HEK293 (cell line): ENCODE data around the gene TMEM138.

ENCODE experiments used
- CTCF ChIA-PET: fragments of 350-600 bp; formaldehyde crosslinking; extraction: SDS; loops from one replicate; lab custom pipeline; 2021; ENCODE audit warnings: antibody characterized with exemption; lab: Yijun Ruan, JAX
- POLR2A ChIA-PET: fragments of 300-600 bp; formaldehyde crosslinking; extraction: SDS; loops from one replicate; lab custom pipeline; 2020; ENCODE audit warnings: antibody characterized with exemption, inconsistent platforms; lab: Yijun Ruan, JAX
- H3K27ac ChIP-seq: fragments of 200-500 bp; sonication (Bioruptor generic); 2 replicates; pipeline ENCODE4 v1.5.1; 2014; ENCODE audit warnings: low read depth, low read length, control low read depth, inconsistent platforms; ENCODE audit errors: extremely low read depth
- H3K36me3 ChIP-seq, 2 experiments: fragments of 200-500 bp in 1 of 2; sonication (Bioruptor generic) in 1 of 2; 1 replicate in 1 of 2; 2 replicates in 1 of 2; pipeline ENCODE4 v1.5.1; 2014 to 2017; ENCODE audit warnings: inconsistent platforms in 2 of 2, low read length in 2 of 2; ENCODE audit not compliant: control insufficient read depth in 2 of 2, insufficient read depth in 1 of 2
- H3K4me1 ChIP-seq: fragments of 200-500 bp; sonication (Bioruptor generic); 2 replicates; pipeline ENCODE4 v1.5.1; 2014; ENCODE audit warnings: mild to moderate bottlenecking, low read length, inconsistent platforms; ENCODE audit not compliant: control insufficient read depth, insufficient read depth
- H3K4me3 ChIP-seq: 2 replicates; pipeline ENCODE4 v1.5.1; 2011; ENCODE audit warnings: low read depth, mild to moderate bottlenecking, control low read depth, low read length, moderate library complexity
- H3K9me3 ChIP-seq: fragments of 200-500 bp; sonication (Bioruptor generic); 2 replicates; pipeline ENCODE4 v1.5.1; 2014; ENCODE audit warnings: low read depth, low read length, inconsistent platforms; ENCODE audit not compliant: control insufficient read depth, insufficient read depth
- BCL11B ChIP-seq: fragments of 450-650 bp; formaldehyde crosslinking; IDR thresholded peaks from 2 replicates; pipeline ENCODE4 v1.5.1; 2016; ENCODE audit warnings: low read depth, missing biosample characterization, missing genetic modification characterization
- KLF16 ChIP-seq: fragments of 450-650 bp; formaldehyde crosslinking; IDR thresholded peaks from 2 replicates; pipeline ENCODE4 v1.5.1; 2017; ENCODE audit warnings: missing biosample characterization, missing genetic modification characterization
- KLF9 ChIP-seq: fragments of 450-650 bp; formaldehyde crosslinking; IDR thresholded peaks from 2 replicates; pipeline ENCODE4 v1.5.1; 2016; ENCODE audit warnings: missing biosample characterization, missing genetic modification characterization, low read depth
- REPIN1 ChIP-seq: fragments of 450-650 bp; formaldehyde crosslinking; IDR thresholded peaks from 2 replicates; pipeline ENCODE4 v1.5.1; 2017; ENCODE audit warnings: missing biosample characterization, missing genetic modification characterization, low read depth
- TCF7L2 ChIP-seq: IDR thresholded peaks from 2 replicates; pipeline ENCODE4 v1.6.1; 2011; ENCODE audit warnings: low read depth, mild to moderate bottlenecking, inconsistent platforms, low read length, moderate library complexity, borderline replicate concordance
- WT1 ChIP-seq: fragments of 450-650 bp; formaldehyde crosslinking; IDR thresholded peaks from 2 replicates; pipeline ENCODE4 v1.5.1; 2016; ENCODE audit warnings: missing biosample characterization, missing genetic modification characterization
- ZBTB20 ChIP-seq: fragments of 450-650 bp; formaldehyde crosslinking; IDR thresholded peaks from 2 replicates; pipeline ENCODE4 v1.5.1; 2016; ENCODE audit warnings: missing biosample characterization, missing genetic modification characterization
- ZNF19 ChIP-seq: fragments of 450-650 bp; formaldehyde crosslinking; IDR thresholded peaks from 2 replicates; pipeline ENCODE4; 2016; ENCODE audit warnings: missing biosample characterization, missing genetic modification characterization, low read depth
- ZNF2 ChIP-seq: fragments of 450-650 bp; formaldehyde crosslinking; IDR thresholded peaks from 2 replicates; pipeline ENCODE4 v1.5.1; 2016; ENCODE audit warnings: missing biosample characterization, missing genetic modification characterization
- ZNF202 ChIP-seq: fragments of 450-650 bp; formaldehyde crosslinking; IDR thresholded peaks from 2 replicates; pipeline ENCODE4 v1.5.1; 2016; ENCODE audit warnings: missing biosample characterization, missing genetic modification characterization, borderline replicate concordance
- ZNF292 ChIP-seq: fragments of 450-650 bp; formaldehyde crosslinking; IDR thresholded peaks from 2 replicates; pipeline ENCODE4 v1.5.1; 2016; ENCODE audit warnings: low read depth, missing biosample characterization, missing genetic modification characterization, borderline replicate concordance
- ZNF433 ChIP-seq: fragments of 450-650 bp; formaldehyde crosslinking; IDR thresholded peaks from 2 replicates; pipeline ENCODE4 v1.5.1; 2016; ENCODE audit warnings: missing biosample characterization, missing genetic modification characterization, low read depth
- ZNF548 ChIP-seq: fragments of 450-650 bp; formaldehyde crosslinking; IDR thresholded peaks from 2 replicates; pipeline ENCODE4 v1.5.1; 2016; ENCODE audit warnings: missing biosample characterization, missing genetic modification characterization
- ZNF677 ChIP-seq: fragments of 450-650 bp; IDR thresholded peaks from 2 replicates; pipeline ENCODE4 v1.5.0; 2018; ENCODE audit warnings: missing biosample characterization, mild to moderate bottlenecking, missing genetic modification characterization, moderate library complexity
- ZNF707 ChIP-seq: fragments of 450-650 bp; formaldehyde crosslinking; IDR thresholded peaks from 2 replicates; pipeline ENCODE4 v1.5.1; 2016; ENCODE audit warnings: missing biosample characterization, missing genetic modification characterization
- ZNF777 ChIP-seq: fragments of 450-650 bp; formaldehyde crosslinking; IDR thresholded peaks from 2 replicates; pipeline ENCODE4 v1.5.1; 2017; ENCODE audit warnings: missing biosample characterization, missing genetic modification characterization, borderline replicate concordance
- TF ChIP-seq, protein P1 (sequence below): fragments of 450-650 bp; formaldehyde crosslinking; IDR thresholded peaks from 2 replicates; pipeline ENCODE4 v1.5.1; 2016; ENCODE audit warnings: missing biosample characterization, missing genetic modification characterization
- TF ChIP-seq, protein P2 (sequence below): fragments of 450-650 bp; formaldehyde crosslinking; IDR thresholded peaks from 2 replicates; pipeline ENCODE4 v1.5.1; 2016; ENCODE audit warnings: missing biosample characterization, missing genetic modification characterization
- TF ChIP-seq, protein P3 (sequence below): fragments of 450-650 bp; formaldehyde crosslinking; IDR thresholded peaks from 2 replicates; pipeline ENCODE4 v1.5.1; 2016; ENCODE audit warnings: missing biosample characterization, missing genetic modification characterization

The TMEM138 gene

DNA sequence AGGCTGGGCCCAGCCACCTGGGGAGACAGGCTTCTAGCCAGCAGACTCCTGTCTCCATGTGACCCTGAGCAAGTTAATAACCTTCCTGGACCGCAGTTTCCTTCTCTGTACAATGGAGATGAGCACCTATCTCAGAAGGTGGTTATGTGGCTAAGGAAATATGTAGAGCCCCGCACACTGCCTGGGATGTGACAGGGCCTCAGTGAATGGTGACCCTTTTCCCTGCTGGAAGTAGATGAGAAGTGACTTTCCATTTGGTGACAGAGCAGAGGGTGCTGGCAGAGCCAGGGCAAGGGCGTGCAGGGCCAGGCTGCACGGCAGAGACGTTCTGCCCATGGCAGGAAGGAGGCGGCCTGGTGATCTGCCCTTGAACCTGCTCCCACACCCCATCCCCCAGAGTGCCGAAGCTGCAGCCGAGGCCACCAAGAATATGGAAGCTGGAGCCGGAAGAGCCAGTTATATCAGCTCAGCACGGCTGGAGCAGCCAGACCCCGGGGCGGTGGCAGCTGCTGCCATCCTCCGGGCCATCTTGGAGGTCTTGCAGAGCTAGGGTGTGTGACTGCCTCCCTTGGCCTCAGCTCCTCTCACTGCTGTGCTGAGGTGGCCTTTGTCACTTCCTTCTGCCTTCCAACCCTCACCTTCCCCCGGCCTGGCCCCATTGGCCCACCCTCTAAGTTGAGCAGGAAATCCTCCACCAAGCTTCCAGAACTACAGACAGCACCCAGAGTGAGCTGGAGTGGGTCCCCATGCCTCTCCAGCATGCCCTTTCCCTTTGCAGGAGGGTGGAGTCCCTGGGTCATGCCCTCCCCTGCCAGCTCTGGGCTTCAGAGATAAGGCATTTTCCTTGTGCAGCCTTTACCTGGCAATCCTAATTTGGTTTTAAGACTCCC, 16.0 kb upstream of the TMEM138 start:
- ChIA-PET POLR2A (interaction anchor here (1.2 to 1.5 kb wide), 2 partner anchors 10 to 16 kb away, joined by 3 to 4 read pairs; partner anchors contain the start of genes CYB561A3 and TMEM138), CTCF (interaction anchor here (0.8 to 1.3 kb wide), 2 partner anchors 10 to 39 kb away, joined by 6 read pairs; no protein-coding TSS in a partner anchor)
- TF ChIP-seq ZNF707 (tag by site-specific recombination) = no peak
- TF ChIP-seq, protein P1, sequence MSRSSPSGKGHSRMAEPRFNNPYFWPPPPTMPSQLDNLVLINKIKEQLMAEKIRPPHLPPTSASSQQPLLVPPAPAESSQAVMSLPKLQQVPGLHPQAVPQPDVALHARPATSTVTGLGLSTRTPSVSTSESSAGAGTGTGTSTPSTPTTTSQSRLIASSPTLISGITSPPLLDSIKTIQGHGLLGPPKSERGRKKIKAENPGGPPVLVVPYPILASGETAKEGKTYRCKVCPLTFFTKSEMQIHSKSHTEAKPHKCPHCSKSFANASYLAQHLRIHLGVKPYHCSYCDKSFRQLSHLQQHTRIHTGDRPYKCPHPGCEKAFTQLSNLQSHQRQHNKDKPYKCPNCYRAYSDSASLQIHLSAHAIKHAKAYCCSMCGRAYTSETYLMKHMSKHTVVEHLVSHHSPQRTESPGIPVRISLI (tag by site-specific recombination) = no peak
- TF ChIP-seq ZNF677 (tag by site-specific recombination) = no peak
- no peak for TF ChIP-seq REPIN1
- no peak for TF ChIP-seq TCF7L2
- TF ChIP-seq ZNF777 (tag by site-specific recombination) = no peak
- no peak for TF ChIP-seq KLF16
- TF ChIP-seq ZNF433 (tag by site-specific recombination) = no peak
- TF ChIP-seq, protein P2, sequence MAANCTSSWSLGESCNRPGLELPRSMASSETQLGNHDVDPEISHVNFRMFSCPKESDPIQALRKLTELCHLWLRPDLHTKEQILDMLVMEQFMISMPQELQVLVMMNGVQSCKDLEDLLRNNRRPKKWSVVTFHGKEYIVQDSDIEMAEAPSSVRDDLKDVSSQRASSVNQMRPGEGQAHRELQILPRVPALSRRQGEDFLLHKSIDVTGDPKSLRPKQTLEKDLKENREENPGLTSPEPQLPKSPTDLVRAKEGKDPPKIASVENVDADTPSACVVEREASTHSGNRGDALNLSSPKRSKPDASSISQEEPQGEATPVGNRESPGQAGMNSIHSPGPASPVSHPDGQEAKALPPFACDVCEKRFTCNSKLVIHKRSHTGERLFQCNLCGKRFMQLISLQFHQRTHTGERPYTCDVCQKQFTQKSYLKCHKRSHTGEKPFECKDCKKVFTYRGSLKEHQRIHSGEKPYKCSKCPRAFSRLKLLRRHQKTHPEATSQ (tag by site-specific recombination) = no peak
- TF ChIP-seq ZNF19 (tag by site-specific recombination) = no peak
- no peak for TF ChIP-seq ZNF292 (tag by site-specific recombination)
- TF ChIP-seq WT1 = no peak
- TF ChIP-seq, protein P3, sequence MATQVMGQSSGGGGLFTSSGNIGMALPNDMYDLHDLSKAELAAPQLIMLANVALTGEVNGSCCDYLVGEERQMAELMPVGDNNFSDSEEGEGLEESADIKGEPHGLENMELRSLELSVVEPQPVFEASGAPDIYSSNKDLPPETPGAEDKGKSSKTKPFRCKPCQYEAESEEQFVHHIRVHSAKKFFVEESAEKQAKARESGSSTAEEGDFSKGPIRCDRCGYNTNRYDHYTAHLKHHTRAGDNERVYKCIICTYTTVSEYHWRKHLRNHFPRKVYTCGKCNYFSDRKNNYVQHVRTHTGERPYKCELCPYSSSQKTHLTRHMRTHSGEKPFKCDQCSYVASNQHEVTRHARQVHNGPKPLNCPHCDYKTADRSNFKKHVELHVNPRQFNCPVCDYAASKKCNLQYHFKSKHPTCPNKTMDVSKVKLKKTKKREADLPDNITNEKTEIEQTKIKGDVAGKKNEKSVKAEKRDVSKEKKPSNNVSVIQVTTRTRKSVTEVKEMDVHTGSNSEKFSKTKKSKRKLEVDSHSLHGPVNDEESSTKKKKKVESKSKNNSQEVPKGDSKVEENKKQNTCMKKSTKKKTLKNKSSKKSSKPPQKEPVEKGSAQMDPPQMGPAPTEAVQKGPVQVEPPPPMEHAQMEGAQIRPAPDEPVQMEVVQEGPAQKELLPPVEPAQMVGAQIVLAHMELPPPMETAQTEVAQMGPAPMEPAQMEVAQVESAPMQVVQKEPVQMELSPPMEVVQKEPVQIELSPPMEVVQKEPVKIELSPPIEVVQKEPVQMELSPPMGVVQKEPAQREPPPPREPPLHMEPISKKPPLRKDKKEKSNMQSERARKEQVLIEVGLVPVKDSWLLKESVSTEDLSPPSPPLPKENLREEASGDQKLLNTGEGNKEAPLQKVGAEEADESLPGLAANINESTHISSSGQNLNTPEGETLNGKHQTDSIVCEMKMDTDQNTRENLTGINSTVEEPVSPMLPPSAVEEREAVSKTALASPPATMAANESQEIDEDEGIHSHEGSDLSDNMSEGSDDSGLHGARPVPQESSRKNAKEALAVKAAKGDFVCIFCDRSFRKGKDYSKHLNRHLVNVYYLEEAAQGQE (tag by site-specific recombination) = no peak
- no peak for TF ChIP-seq ZNF548 (tag by site-specific recombination)
- TF ChIP-seq ZNF2 (tag by site-specific recombination) = no peak
- no peak for TF ChIP-seq BCL11B (tag by site-specific recombination)
- TF ChIP-seq ZBTB20 (tag by site-specific recombination) = no peak
- no peak for TF ChIP-seq KLF9 (tag by site-specific recombination)
- no peak for TF ChIP-seq ZNF202 (tag by site-specific recombination)
- Histone ChIP-seq H3K4me1 (no peaks in the 10 kb centered on the region), H3K4me3 (no peak overlapping the region), H3K9me3 (no peaks in the 10 kb centered on the region), H3K27ac (no peak overlapping the region), H3K36me3 (peaks cover 0 to 84% of the 10 kb centered on the region in 2 experiments; a peak in 2 of 3 replicates)
